ENCODE results near the gene ADRA1B. TPM values are rescaled to one million over a fixed set of nuclear protein-coding genes. Genes with fewer than 3 reads are reported as not detected.

Gene ADRA1B
- 2.7 TPM for total RNA-seq
- long read RNA-seq = 0 reads

- peak; percentile 85 for DNase-seq (ENCODE audit: missing footprints)
- ATAC-seq = peak; percentile 94
- intact Hi-C loops (cut with DNase I) = loop anchor here (1.0 to 5.0 kb wide), 6 partner anchors 37 to 585 kb away; no protein-coding TSS in a partner anchor
Observed at GRCh38 chr5:159915904-159916840, at the start of gene ADRA1B. Gene ADRA1B (plus strand): TSS chr5:159916482. CDS start chr5:159916906, 424 bp downstream.

- DNase-seq (ENCODE audit: missing footprints) (no peak), ATAC-seq (no peak)
- intact Hi-C loops (cut with DNase I) = no loop called here
Observed at GRCh38 chr5:159873680-159874079, 42.6 kb upstream of the ADRA1B start.

- DNase-seq (ENCODE audit: missing footprints) (no peak), ATAC-seq (no peak)
- intact Hi-C loops (cut with DNase I) = no loop called here
Observed at GRCh38 chr5:159874263-159874662, 42.0 kb upstream of the ADRA1B start.

GRCh38 chr5:159877016-159877415, 39.3 kb upstream of the ADRA1B start:
- intact Hi-C loops (cut with DNase I) = no loop called here
- peak; percentile 56 for ATAC-seq
- DNase-seq (ENCODE audit: missing footprints) = no peak

GRCh38 chr5:159877894-159878448, 38.3 kb upstream of the ADRA1B start:
- ATAC-seq (peak; percentile 84), DNase-seq (ENCODE audit: missing footprints) (peak; percentile 66)
- intact Hi-C loops (cut with DNase I) = loop anchor here (2.0 kb wide), 1 partner anchor 39 kb away; the partner anchor contains the start of gene ADRA1B

- intact Hi-C loops (cut with DNase I) = loop anchor here (2.0 kb wide), 1 partner anchor 38 kb away; the partner anchor contains the start of gene ADRA1B
- DNase-seq (ENCODE audit: missing footprints) = peak; percentile 80
- peak; percentile 89 for ATAC-seq
Observed at GRCh38 chr5:159878988-159879471, 37.3 kb upstream of the ADRA1B start.

GRCh38 chr5:159880676-159881075, 35.6 kb upstream of the ADRA1B start:
- ATAC-seq = no peak
- no peak for DNase-seq (ENCODE audit: missing footprints)

GRCh38 chr5:159881967-159882366, 34.3 kb upstream of the ADRA1B start:
- intact Hi-C loops (cut with DNase I) = no loop called here
- no peak for ATAC-seq
- no peak for DNase-seq (ENCODE audit: missing footprints)

More at GRCh38 chr5:159880676-159881075, 35.6 kb upstream of the ADRA1B start:
- intact Hi-C loops (cut with DNase I) = no loop called here

GRCh38 chr5:159883522-159883950, 32.7 kb upstream of the ADRA1B start:
- peak; percentile 60 for ATAC-seq
- intact Hi-C loops (cut with DNase I) = no loop called here
- no peak for DNase-seq (ENCODE audit: missing footprints)

- ATAC-seq = no peak
- no peak for DNase-seq (ENCODE audit: missing footprints)
- intact Hi-C loops (cut with DNase I) = no loop called here
Observed at GRCh38 chr5:159884917-159885620, 31.2 kb upstream of the ADRA1B start.

GRCh38 chr5:159886296-159886695, 30.0 kb upstream of the ADRA1B start:
- DNase-seq (ENCODE audit: missing footprints) (no peak), ATAC-seq (no peak)
- intact Hi-C loops (cut with DNase I) = no loop called here

GRCh38 chr5:159887050-159887449, 29.2 kb upstream of the ADRA1B start:
- ATAC-seq (no peak), DNase-seq (ENCODE audit: missing footprints) (no peak)
- intact Hi-C loops (cut with DNase I) = no loop called here

- intact Hi-C loops (cut with DNase I) = no loop called here
- no peak for ATAC-seq
Observed at GRCh38 chr5:159888860-159889259, 27.4 kb upstream of the ADRA1B start.

GRCh38 chr5:159890141-159890540, 26.1 kb upstream of the ADRA1B start:
- intact Hi-C loops (cut with DNase I) = no loop called here
- DNase-seq (ENCODE audit: missing footprints) = no peak
- ATAC-seq = no peak

More at GRCh38 chr5:159888860-159889259, 27.4 kb upstream of the ADRA1B start:
- DNase-seq (ENCODE audit: missing footprints) = no peak

- ATAC-seq (no peak), DNase-seq (ENCODE audit: missing footprints) (no peak)
- intact Hi-C loops (cut with DNase I) = no loop called here
Observed at GRCh38 chr5:159891371-159891770, 24.9 kb upstream of the ADRA1B start.

GRCh38 chr5:159893040-159893695, 23.1 kb upstream of the ADRA1B start:
- DNase-seq (ENCODE audit: missing footprints) (no peak), ATAC-seq (no peak)
- intact Hi-C loops (cut with DNase I) = no loop called here

- DNase-seq (ENCODE audit: missing footprints) (no peak), ATAC-seq (no peak)
- intact Hi-C loops (cut with DNase I) = no loop called here
Observed at GRCh38 chr5:159894149-159894720, 22.0 kb upstream of the ADRA1B start.

- intact Hi-C loops (cut with DNase I) = no loop called here
- ATAC-seq (peak; percentile 73), DNase-seq (ENCODE audit: missing footprints) (peak; percentile 68)
Observed at GRCh38 chr5:159897786-159898393, 18.4 kb upstream of the ADRA1B start.
